Effector CD4-positive, alpha-beta T cell (primary cell): Measurements from ENCODE around the gene ETFB.

Experiments used
- DNase-seq: peaks from one replicate; pipeline ENCODE4 v3.0.0-alpha.2; 2020

ETFB gene

GRCh38 chr19:51351266-51351990 is 14.8 kb downstream of the ETFB start:
- no peak for DNase-seq

GRCh38 chr19:51347209-51347928 is 18.8 kb downstream of the ETFB start:
- DNase-seq, result no peak

GRCh38 chr19:51346742-51347141 is 19.4 kb downstream of the ETFB start:
- no peak for DNase-seq

DNA sequence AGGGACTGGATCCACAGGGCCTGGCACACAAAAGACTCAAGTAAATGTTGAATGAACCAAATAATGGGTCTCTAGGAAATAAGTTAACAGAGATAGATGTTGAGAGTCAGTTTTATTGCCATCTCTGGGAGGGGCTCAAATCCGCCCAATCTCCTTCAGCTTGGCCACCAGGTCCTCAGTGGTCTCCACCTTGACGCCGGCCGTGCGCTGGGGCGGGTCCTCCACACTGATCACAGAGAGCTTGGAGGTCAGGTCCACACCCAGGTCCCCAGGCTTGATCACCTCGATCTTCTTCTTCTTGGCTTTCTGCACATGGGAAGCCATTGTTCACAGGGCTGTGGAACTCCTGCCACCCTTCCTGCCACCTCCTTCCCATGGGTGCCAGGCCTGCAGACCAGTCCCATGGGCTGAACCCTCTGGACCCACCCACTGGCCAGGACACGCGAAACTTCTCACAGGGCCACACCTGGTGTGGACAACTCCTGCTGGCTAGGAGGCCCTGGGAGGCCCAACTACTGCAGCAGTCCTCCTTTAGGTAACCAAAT is 21.0 kb downstream of the ETFB start:
- no peak for DNase-seq

- no peak for DNase-seq
Measured at GRCh38 chr19:51342631-51343569, 23.3 kb downstream of the ETFB start.

DNA sequence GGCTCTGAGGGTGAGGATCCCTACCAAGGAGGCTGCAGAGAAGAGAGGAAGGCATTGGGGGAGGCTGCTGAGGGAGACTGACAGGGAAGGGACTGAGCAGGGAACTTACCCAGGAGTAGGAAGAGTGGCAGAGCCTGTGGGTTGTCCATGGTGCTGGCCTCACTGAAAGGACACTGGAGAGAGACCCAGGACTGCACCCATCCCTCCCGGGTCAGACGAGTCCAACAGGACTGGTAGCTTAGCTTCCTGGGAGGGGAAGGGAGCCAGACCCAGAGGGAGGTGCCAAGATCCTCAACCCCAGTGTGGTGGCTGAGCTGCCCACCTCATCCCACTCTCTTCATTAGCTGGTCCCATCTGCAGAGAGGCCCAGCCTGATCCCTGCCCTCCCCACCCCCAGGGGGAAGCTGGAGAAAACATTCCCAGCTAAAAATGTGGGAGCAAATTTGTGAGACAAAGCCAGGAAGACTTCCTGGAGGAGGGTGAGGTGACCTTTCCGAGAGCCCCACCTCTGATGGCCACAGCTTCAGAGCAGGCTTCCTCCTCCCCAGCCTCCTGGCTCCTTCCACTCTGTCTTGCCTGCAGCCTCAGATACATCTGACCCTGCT is 24.1 kb downstream of the ETFB start, which contains the start of gene VSIG10L:
Gene VSIG10L (minus strand): TSS at position 164 of the 605 bp plus-strand sequence. CDS start 15 bp downstream, at position 149.
- DNase-seq, result no peak

- DNase-seq, result no peak
Measured at GRCh38 chr19:51341066-51341465, 25.1 kb downstream of the ETFB start.

DNA sequence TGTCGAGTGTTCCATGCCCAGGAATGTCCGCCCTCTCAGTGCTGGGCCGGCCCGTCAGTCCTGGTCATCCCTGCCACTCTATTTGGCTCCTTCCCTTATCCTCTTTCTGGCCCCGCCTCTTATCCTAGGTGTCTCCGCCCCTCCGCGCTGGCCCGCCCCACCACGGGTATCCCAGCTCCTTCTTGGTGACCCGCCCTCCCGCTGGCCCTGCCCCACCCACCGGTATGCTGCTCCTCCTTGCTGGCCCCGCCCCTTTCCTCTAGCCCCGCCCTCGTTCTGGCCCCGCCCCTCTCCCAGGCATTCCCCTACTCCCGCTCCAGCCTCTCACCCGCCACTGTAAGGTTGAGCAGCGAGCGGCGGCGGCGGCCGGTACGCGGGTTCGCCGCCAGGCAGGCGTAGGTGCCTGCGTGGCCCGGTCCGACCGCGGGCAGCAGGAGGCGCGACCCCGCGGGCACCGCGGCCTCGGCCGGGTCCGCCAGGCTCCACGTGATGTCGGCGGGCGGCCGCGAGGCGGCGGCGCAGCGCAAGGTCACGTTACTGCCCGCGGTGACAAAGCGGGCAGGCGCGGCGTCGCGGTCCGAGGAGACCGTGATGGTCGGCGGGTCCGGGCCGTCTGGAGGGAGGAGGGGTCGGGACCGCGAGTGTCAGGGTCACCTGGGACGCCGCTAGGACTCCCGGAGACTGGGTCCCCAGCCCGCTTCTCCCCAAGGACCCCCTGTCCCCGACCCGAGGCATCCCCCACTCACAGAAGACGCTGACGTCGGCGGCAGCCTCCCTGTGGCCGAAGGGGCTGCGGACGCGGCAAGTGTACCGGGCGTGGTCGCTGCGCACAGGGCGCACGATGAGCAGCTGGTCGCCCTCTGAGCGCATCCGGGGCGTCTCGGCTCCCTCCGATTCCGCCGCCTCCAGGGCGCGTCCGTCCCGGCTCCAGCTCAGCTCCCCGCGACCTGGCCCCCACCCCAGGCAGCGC is 26.2 kb downstream of the ETFB start:
- peak; percentile 73 for DNase-seq

- DNase-seq, result no peak
Measured at GRCh38 chr19:51339313-51339686, 26.9 kb downstream of the ETFB start.

DNA sequence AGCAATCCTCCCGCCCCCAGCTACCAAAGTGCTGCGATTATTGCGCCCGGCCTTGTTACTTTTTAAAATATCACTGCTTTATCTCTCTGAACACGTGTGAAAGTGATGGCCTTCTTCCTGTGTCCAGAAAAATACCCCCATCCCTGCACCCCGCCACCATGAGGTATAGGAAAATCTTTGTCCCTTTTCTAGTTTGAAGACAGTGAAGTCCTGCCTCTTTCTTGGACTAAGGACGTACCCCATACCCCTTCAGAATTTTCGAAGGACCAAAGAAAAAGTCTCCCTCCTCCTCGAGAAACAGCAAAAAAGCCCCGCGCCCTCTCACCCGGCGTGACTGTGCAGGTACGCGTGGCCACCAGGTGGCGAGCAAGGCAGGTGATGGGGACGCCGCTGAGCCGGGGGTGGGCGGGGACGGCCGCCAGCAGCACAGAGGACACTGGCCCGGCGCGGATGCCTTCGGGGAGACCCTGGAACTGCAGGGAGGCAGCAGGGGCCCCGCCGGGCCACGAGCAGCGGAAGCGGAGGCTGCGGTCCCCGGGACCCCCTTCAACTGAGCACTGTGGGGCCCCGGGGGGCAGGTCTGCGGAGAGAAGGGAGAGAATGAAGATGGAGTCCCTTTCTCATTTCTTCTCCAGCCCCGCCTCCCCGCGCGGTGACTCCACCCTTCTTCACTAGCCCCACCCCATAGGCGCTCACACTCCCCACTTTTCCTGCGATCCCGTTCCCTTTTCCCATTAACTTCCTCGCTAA is 27.4 kb downstream of the ETFB start:
- peak; percentile 78 for DNase-seq

DNA sequence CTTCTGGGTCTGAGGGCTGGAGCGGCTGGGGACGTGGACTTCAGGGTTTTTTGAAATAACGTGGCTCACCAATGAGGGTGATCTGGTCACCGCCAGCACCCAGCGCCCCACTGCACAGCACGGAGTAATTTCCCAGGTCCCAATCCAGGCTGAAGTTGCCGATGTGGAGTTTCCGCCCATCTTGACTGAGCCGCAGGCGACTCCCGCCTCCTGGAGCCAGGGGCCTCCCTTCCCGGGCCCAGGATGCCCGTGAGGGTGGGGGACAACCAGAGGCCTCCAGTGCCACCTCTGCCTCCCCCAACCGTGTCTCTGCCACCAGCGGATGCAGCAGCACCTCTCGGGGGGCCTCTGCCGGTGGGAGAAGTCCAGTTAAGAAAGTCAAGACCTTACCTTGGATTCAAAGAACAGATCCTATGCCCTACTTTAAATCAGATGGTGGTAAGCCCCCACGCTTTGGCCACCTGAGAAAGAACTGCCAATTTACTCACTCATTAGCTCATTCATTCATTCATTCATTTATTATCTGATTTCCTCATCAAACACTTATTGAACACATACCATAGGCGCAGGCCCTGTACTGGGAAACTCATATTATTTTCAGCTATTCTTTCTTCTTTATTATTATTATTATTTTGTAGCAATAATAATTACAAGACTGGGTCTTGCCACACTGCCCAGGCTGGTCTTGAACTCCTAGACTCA is 28.2 kb downstream of the ETFB start:
- DNase-seq, result no peak

DNA sequence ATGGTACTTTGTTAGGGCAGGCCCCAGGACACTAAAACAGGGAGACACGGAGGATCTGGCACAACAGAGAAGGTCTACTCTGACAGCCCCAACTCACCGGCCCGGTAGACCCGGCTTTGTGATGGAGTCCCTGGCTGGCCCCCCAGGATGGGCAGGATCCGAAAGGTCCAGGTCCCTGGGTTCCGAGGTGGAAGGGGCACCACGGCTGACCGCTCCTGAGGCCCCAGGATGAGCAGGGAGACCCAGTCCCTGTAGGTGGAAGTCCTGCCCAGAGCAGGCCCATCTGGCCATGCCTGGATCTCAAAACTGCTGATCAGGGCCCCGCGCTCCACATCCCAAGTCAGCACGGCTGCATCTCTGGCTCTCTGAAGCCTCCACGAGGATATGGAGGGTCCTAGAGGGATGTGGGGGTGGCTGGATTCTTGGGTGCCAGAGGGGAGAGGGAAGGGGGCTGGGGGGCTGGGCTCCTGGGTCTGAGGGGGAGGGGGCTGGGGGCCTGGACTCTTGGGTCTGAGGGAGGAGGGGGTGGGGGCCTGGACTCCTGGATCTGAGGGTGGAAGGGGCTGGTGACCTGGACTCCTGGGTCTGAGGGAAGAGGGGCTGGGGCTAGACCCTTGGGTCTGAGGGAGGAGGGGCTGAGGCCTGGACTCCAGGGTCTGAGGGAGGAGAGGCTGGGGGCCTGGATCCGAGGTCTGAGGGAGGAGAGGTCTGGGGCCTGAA is 28.9 kb downstream of the ETFB start:
- DNase-seq, result no peak

- no peak for DNase-seq
Measured at GRCh38 chr19:51333836-51334460, 32.2 kb downstream of the ETFB start.

DNA sequence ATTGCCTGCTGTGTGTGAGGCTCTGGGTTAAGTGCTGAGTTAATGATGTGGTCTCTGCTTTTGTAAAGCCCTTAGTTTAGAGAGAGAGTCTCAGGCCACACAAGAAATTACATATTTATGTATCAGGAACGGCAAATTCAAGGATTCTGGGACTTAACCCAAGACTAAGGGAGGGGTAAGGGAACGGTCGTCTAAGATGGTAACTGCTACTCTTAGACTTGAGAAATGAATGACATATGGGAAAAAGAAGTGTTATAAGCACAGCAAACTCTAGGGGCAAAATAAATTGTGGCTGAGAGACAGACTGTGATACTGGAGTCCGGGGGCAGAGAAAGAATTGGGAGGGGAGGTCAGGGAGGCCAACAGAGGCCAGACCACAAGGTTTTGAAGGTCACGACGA is 34.5 kb downstream of the ETFB start:
- DNase-seq, result no peak

DNA sequence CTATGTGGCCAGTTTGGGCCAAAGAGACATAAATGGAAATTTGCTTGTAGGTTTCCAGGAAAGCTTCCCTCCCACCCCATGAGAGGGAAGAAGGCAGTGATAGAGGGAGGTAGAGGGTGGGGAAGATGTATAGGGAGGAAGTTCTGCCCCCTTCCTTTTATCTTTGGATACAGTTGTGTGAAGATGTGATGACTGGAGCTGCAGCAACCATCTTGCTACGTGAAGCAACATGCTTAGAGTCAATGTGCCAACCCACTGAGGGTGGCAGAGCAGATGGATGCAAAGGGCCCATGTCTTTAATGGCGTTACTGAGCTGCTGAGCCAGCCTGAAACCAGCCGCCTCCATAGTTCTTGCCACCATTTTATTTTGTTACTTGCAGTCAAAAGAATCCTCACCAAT is 35.0 kb downstream of the ETFB start:
- no peak for DNase-seq

GRCh38 chr19:51330366-51330765 is 35.8 kb downstream of the ETFB start:
- DNase-seq, result no peak

DNA sequence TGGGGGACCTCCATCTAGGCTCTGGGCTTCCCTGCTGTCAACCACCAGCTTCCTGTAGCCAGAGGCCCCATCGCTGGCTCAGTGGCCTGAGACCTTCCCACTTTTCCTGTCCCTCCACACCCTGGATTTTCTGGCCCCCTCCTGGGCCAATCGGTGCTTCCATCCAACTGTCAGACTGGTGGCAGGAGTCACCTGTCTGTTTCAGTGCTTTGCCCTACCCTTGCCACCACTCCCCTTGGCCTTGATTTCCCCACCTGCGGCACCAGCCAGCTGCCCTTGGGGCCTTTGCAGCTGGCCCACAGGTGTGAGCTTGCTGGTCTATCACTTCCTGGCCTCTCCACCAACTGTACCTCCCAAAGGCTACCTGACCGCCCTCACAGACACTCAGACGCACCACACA is 36.8 kb downstream of the ETFB start:
- DNase-seq, result no peak
